IMR-90 (cell line): Measurements from ENCODE around the gene PCSK5. TPM values are rescaled to one million over a fixed set of nuclear protein-coding genes. Genes with fewer than 3 reads are reported as not detected.

Experiments
- ATAC-seq: fragments of 200-7000 bp; cut with Tn5 transposase; 2 replicates; pipeline ENCODE4 v1.9.1; 2020; ENCODE audit warnings: low read depth, mild to moderate bottlenecking, moderate library complexity
- BruUV-seq: library from RNA; stranded (reverse); fragments of 400-500 nt; replicated peaks from 2 replicates; lab custom pipeline; 2021; lab: Mats Ljungman, UMichigan
- CTCF ChIA-PET: fragments of 300-600 bp; formaldehyde crosslinking; extraction: SDS; loops from one replicate; lab custom pipeline; 2021; ENCODE audit warnings: antibody characterized with exemption; lab: Yijun Ruan, JAX
- POLR2A ChIA-PET: fragments of 300-600 bp; sonication (Branson Sonifier 250); formaldehyde crosslinking; loops from one replicate; lab custom pipeline; 2022; ENCODE audit warnings: antibody characterized with exemption; ENCODE audit not compliant: unreplicated experiment; lab: Charles Lee
- DNase-seq: peaks from one replicate; pipeline ENCODE4 v3.0.0; 2013
- H2AFZ ChIP-seq: replicated peaks from 2 replicates; pipeline ENCODE3; 2013; ENCODE audit warnings: low read length, mild to moderate bottlenecking; ENCODE audit not compliant: poor library complexity
- H2AK5ac ChIP-seq: 2 replicates; pipeline ENCODE4 v1.6.1; 2013; ENCODE audit warnings: low read depth, low read length, inconsistent platforms
- H2AK9ac ChIP-seq: replicated peaks from 2 replicates; pipeline ENCODE3; 2013; ENCODE audit warnings: mild to moderate bottlenecking, low read depth, low read length, moderate library complexity; ENCODE audit not compliant: poor library complexity
- H2BK120ac ChIP-seq: 2 replicates; pipeline ENCODE4 v1.6.1; 2013; ENCODE audit warnings: low read depth, low read length, inconsistent platforms
- H2BK15ac ChIP-seq: 3 replicates; pipeline ENCODE4 v1.6.1; 2013; ENCODE audit warnings: low read depth, low read length, inconsistent platforms
- H2BK20ac ChIP-seq: 2 replicates; pipeline ENCODE4 v1.6.1; 2013; ENCODE audit warnings: low read depth, mild to moderate bottlenecking, inconsistent platforms, low read length, moderate library complexity
- H2BK5ac ChIP-seq: 2 replicates; pipeline ENCODE4 v1.6.1; 2013; ENCODE audit warnings: mild to moderate bottlenecking, low read depth, low read length, inconsistent platforms; ENCODE audit not compliant: poor library complexity, severe bottlenecking
- H3K14ac ChIP-seq: replicated peaks from 2 replicates; pipeline ENCODE4 v1.6.1; 2013; ENCODE audit warnings: low read depth, low read length, inconsistent platforms
- H3K18ac ChIP-seq: 2 replicates; pipeline ENCODE4 v1.6.1; 2013; ENCODE audit warnings: low read depth, low read length, control low read depth
- H3K23ac ChIP-seq: 2 replicates; pipeline ENCODE4 v1.6.1; 2013; ENCODE audit warnings: low read depth, low read length, inconsistent platforms
- H3K27ac ChIP-seq: 2 replicates; pipeline ENCODE4 v1.5.1; 2013; ENCODE audit warnings: mild to moderate bottlenecking, control low read depth, low read length; ENCODE audit not compliant: insufficient read depth
- H3K27me3 ChIP-seq: 2 replicates; pipeline ENCODE4 v1.6.1; 2013; ENCODE audit warnings: low read length; ENCODE audit not compliant: control insufficient read depth, insufficient read depth
- H3K36me3 ChIP-seq: 2 replicates; pipeline ENCODE4 v1.6.1; 2013; ENCODE audit warnings: low read length, mixed read lengths; ENCODE audit not compliant: control insufficient read depth, insufficient read depth
- H3K4ac ChIP-seq: 2 replicates; pipeline ENCODE4 v1.6.1; 2013; ENCODE audit warnings: low read depth, low read length, inconsistent platforms
- H3K4me1 ChIP-seq: 2 replicates; pipeline ENCODE4 v1.6.1; 2013; ENCODE audit warnings: low read length, mixed read lengths; ENCODE audit not compliant: control insufficient read depth, insufficient read depth
- H3K4me2 ChIP-seq: 2 replicates; pipeline ENCODE4 v1.6.1; 2013; ENCODE audit warnings: low read depth, mild to moderate bottlenecking, control low read depth, low read length, moderate library complexity
- H3K4me3 ChIP-seq: 2 replicates; pipeline ENCODE4 v1.5.1; 2013; ENCODE audit warnings: low read depth, mild to moderate bottlenecking, control low read depth, low read length, moderate library complexity; ENCODE audit not compliant: insufficient read depth
- H3K56ac ChIP-seq: 2 replicates; pipeline ENCODE4 v1.6.1; 2013; ENCODE audit warnings: low read length, inconsistent platforms; ENCODE audit not compliant: insufficient read depth; ENCODE audit errors: extremely low read depth
- H3K79me1 ChIP-seq, 2 experiments: 2 replicates each; pipeline ENCODE4 v1.6.1; 2013; ENCODE audit warnings: low read length in 2 of 2, inconsistent platforms in 1 of 2, low read depth in 1 of 2
- H3K9ac ChIP-seq: 2 replicates; pipeline ENCODE4 v1.6.1; 2013; ENCODE audit warnings: low read depth, low read length, control low read depth
- H3K9me1 ChIP-seq: 2 replicates; pipeline ENCODE4 v1.6.1; 2013; ENCODE audit warnings: low read length, inconsistent platforms; ENCODE audit not compliant: insufficient read depth
- H3K9me3 ChIP-seq: 2 replicates; pipeline ENCODE4 v1.6.1; 2013; ENCODE audit warnings: low read length; ENCODE audit not compliant: control insufficient read depth, insufficient read depth
- H4K20me1 ChIP-seq: 2 replicates; pipeline ENCODE4 v1.6.1; 2013; ENCODE audit warnings: low read length, inconsistent platforms; ENCODE audit not compliant: insufficient read depth
- H4K5ac ChIP-seq: 2 replicates; pipeline ENCODE4 v1.6.1; 2013; ENCODE audit warnings: mild to moderate bottlenecking, low read depth, low read length, control low read depth
- H4K8ac ChIP-seq, 2 experiments: 2 replicates each; pipeline ENCODE4 v1.6.1; 2013; ENCODE audit warnings: low read depth in 2 of 2, low read length in 2 of 2, control low read depth in 1 of 2, inconsistent platforms in 1 of 2
- H4K91ac ChIP-seq: 2 replicates; pipeline ENCODE4 v1.6.1; 2013; ENCODE audit warnings: low read depth, low read length, inconsistent platforms; ENCODE audit not compliant: insufficient read depth
- BHLHE40 ChIP-seq: fragments of 150-350 bp; IDR thresholded peaks from 2 replicates; pipeline ENCODE4 v1.6.1; 2016; ENCODE audit warnings: mild to moderate bottlenecking, low read depth, low read length
- CEBPB ChIP-seq: IDR thresholded peaks from 2 replicates; pipeline ENCODE4 v1.6.1; 2012; ENCODE audit warnings: low read depth, low read length, improper control_type of control experiment
- NFE2L2 ChIP-seq: fragments of 150-350 bp; IDR thresholded peaks from 2 replicates; pipeline ENCODE4 v1.6.1; 2016; ENCODE audit warnings: low read depth, mild to moderate bottlenecking, low read length
- RAD21 ChIP-seq: IDR thresholded peaks from 2 replicates; pipeline ENCODE4 v1.6.1; 2012; ENCODE audit warnings: low read length, improper control_type of control experiment
- RCOR1 ChIP-seq: IDR thresholded peaks from 2 replicates; pipeline ENCODE4 v1.6.1; 2012; ENCODE audit warnings: mild to moderate bottlenecking, low read length, improper control_type of control experiment; ENCODE audit not compliant: insufficient replicate concordance
- RFX5 ChIP-seq: IDR thresholded peaks from 2 replicates; pipeline ENCODE4 v1.8.0; 2012; ENCODE audit warnings: low read depth, mild to moderate bottlenecking, low read length, moderate library complexity
- WGBS, 2 experiments: methylation state at CpG; one replicate each; pipeline versions ENCODE4 v1.1.5 to v1.1.7; 2013; ENCODE audit warnings: missing lambda C conversion rate in 2 of 2; ENCODE audit not compliant: insufficient read length in 1 of 2; ENCODE audit errors: extremely low coverage in 2 of 2; 5-methylcytosine and 5-hydroxymethylcytosine counted together
- dilution Hi-C: fragments of 300-500 bp; cut with HindIII; formaldehyde crosslinking; loops from one replicate; pipeline ENCODE4 v1.14.3; 2018; ENCODE audit warnings: low sequenced_read_pairs; ENCODE audit not compliant: unreplicated experiment
- in situ Hi-C: fragments of 300-500 bp; cut with MboI; formaldehyde crosslinking; loops from 3 replicates; pipeline ENCODE4 v1.14.3; 2019; ENCODE audit warnings: low sequenced_read_pairs, inconsistent platforms, mixed read lengths
- intact Hi-C: fragments of 100-400 bp; cut with micrococcal nuclease; formaldehyde crosslinking; loops from 2 replicates; pipeline ENCODE4 v1.10.0; 2022
- polyA plus RNA-seq, 3 experiments: library from polyadenylated mRNA; depleted of rRNA; stranded (reverse); fragments of >200 nt; gene quantifications; 2 replicates each; pipeline ENCODE4 v1.2.3, GENCODE V29; 2012; ENCODE audit warnings: low replicate concordance in 1 of 3
- total RNA-seq: library from RNA; depleted of rRNA; stranded (reverse); fragments of >200 nt; gene quantifications from 2 replicates; pipeline ENCODE4 v1.2.3, GENCODE V29; 2012

PCSK5 gene
- total and polyA plus RNA-seq, 2 of the 4 experiments (the other 2 are of a cell fraction) = 1.5 to 3.0 TPM

GRCh38 chr9:76107482-76107881 lies 217.0 kb downstream of the PCSK5 start (continued):
- TF ChIP-seq RFX5 = no peak
- no peak for TF ChIP-seq BHLHE40
- no peak for TF ChIP-seq RCOR1

DNA sequence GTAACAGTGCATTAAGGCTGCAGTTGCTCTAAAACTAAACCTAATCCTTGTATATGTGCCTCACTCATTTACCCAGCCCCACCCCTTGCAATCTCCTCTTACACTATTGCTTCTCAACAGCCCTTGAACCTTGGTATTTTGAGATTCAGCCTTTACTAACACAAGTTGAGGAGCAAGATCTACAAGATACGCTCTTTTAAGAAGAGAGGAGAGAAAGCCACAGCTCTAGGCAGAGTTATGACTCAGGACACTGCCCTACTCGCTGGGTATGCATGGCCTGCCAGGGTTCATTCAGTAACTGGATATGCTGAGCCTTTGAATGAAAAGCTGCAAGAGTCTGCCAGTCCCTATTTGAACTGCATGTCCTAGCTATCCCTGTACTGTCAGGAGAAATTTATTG lies 219.5 kb downstream of the PCSK5 start:
- no peak overlapping the region for H2BK120ac ChIP-seq
- no peaks in the 10 kb centered on the region for H3K79me1 ChIP-seq
- H4K8ac ChIP-seq = no peak overlapping the region
- H3K9ac ChIP-seq = no peak overlapping the region
- no peak overlapping the region for H2AK9ac ChIP-seq
- no peak overlapping the region for H3K27ac ChIP-seq
- H3K4me2 ChIP-seq = no peak overlapping the region
- no peak overlapping the region for H3K14ac ChIP-seq
- H2BK20ac ChIP-seq = no peak overlapping the region
- 100% methylated on average over 1 of the region's 2 CpGs; no CpG with 5 or more reads in 1 of the 2 experiments for WGBS, 2 experiments
- TF ChIP-seq RAD21 (no peak), CEBPB (no peak), NFE2L2 (no peak)
- H3K18ac ChIP-seq = no peak overlapping the region
- H3K9me1 ChIP-seq = no peaks in the 10 kb centered on the region
- intact Hi-C loops (loop anchor here (5.0 kb wide), 1 partner anchor 192 kb away; no protein-coding TSS in a partner anchor), in situ Hi-C loops (no loop called here), dilution Hi-C loops (no loop called here)
- H3K27me3 ChIP-seq = no peaks in the 10 kb centered on the region
- H4K91ac ChIP-seq = no peak overlapping the region
- no peak overlapping the region for H2BK15ac ChIP-seq
- no peak overlapping the region for H3K23ac ChIP-seq
- H3K36me3 ChIP-seq = peaks cover 12% of the 10 kb centered on the region
- H3K4ac ChIP-seq = no peak overlapping the region
- POLR2A ChIA-PET = no interaction called here
- CTCF ChIA-PET = interaction anchor here (0.8 to 2.0 kb wide), 2 partner anchors 9 to 67 kb away, joined by 3 to 8 read pairs; no protein-coding TSS in a partner anchor
- no peaks in the 10 kb centered on the region for H3K9me3 ChIP-seq
- peak; percentile 76 for ATAC-seq
- no peak overlapping the region for H3K56ac ChIP-seq
- no peak overlapping the region for H2AK5ac ChIP-seq
- BruUV-seq = no TSS peak
- no peak overlapping the region for H3K4me3 ChIP-seq
- peak; percentile 22 for DNase-seq
- no peaks in the 10 kb centered on the region for H4K20me1 ChIP-seq
- no peak overlapping the region for H2AFZ ChIP-seq
- no peak overlapping the region for H4K5ac ChIP-seq
- peaks cover 3% of the 10 kb centered on the region for H3K4me1 ChIP-seq
- H2BK5ac ChIP-seq = no peak overlapping the region
